HPDE6-E6E7 (cell line): Measurements from ENCODE around the gene AK4.
"Not testable (repeated sequence)": the region's sequence is repeated elsewhere in the genome, so short reads cannot be mapped to it uniquely, and the experiment has no call there.

ENCODE experiments used
- DNase-seq: peaks from one replicate; pipeline ENCODE4 v3.0.0; 2011; ENCODE audit warnings: missing footprints; ENCODE audit errors: extremely low spot score

AK4 gene

DNA sequence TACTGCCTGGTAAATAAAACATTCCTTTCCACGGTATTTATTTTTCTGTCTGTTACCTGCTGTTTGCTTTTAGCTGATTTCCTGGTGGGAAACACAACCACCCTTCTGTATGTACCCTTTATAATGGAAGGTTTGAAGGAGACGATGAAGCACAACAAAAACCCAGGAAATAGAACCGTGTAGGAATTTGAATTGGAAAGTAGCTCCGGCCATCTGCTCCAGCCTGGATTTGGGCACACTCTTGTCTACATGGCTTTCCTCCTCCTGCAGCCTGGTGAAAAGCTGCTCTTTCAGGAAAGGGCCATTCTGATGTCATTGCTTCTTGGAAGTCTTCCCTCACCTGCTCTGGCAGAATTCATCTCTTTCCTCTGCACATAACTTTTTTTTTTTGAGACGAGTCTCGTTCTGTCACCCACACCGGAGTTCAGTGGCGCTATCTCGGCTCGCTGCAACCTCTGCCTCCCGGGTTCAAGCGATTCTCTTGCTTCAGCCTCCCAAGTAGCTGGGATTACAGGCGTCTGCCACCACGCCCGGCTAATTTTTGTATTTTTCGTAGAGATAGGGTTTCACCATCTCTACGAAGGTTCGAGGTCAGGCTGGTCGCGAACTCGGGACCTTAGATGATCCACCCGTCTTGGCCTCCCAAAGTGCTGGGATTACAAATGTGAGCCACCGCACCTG, 2.7 kb downstream of the AK4 start:
- no peak for DNase-seq

DNA sequence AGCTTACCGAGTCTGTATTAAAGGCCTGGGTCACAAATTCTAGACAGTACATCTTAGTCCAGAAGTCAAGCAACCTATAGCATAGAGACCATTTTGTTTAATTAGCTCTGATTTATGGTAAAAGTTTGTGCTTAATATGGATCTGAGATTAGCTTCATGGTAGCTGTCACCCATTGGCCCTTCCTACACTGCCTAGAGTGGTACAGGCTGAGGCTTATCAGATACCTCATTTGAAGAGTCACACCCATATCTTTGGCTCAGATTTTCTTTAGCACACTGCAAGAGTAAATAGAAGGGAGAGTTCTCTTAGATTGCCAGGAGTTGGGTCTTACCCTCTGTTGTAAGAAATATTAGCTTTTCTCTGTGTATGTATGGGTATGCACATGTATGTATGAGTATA, 3.6 kb downstream of the AK4 start:
- DNase-seq = no peak

DNA sequence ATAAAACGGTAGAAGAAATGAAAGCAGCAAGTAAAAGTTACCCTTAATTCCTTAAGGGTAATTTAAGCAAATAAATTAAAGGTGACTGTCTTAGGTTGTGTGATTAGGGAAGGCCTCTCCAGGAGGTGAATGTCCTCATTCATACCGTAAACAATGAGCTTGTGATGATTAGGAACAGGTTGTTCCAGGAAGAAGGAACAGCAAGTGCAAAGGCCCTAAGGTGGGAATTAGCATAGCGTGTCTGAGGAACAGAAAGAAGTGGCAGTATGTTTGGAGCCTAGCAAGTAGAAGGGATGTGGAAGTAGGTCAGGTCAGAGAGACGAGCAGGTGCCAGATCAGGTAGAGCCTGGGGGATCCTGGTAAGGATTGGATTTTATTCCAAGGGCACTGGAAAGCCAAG, 5.6 kb downstream of the AK4 start:
- no peak for DNase-seq

DNA sequence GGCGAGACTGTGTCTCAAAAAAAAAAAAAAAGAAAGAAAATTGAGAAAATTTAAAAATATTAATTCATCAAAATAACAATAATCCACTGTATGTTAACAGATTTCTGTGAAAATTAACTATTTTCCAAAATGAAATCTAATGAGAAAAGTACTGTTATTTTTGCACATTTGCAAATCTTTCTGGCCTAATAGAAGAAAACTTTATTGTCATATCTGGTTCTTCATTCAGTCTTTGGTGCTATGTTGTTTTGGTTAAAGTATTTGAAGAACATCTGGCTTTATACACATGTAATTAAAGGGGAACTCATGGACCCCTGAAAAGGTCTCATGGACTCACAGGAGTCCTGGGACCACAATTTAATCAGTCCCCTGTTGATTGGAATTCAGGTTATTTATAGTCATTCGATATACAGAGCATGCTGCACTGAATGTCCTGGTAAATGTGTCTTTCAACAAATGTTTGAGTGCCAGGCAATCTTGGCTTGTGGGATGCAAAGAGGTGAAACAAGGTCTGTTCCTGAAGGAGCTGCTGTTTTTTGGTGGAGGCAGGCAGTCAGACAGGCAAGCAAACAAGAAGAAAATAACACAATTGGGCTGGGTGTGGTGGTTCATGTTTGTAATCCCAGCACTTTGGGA, 9.0 kb downstream of the AK4 start:
- DNase-seq = no peak

DNA sequence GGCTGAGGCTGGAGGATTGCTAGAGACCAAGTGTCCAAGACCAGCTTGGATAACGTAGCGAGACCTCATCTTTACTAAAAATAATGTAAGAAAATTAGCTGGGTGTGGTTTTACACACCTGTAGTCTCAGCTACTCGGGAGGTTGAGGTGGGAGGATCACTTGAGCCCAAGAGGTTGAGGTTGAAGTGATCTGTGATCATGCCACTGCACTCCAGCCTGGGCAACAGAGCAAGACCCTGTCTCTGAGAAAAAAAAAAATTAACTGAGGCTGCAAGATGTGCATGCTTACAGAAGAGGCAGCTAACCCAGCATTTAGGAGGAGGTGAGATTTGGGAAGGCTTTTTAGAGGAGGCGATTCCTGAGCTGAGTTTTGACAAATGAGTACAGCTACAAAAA, 9.5 kb downstream of the AK4 start:
- no peak for DNase-seq

DNA sequence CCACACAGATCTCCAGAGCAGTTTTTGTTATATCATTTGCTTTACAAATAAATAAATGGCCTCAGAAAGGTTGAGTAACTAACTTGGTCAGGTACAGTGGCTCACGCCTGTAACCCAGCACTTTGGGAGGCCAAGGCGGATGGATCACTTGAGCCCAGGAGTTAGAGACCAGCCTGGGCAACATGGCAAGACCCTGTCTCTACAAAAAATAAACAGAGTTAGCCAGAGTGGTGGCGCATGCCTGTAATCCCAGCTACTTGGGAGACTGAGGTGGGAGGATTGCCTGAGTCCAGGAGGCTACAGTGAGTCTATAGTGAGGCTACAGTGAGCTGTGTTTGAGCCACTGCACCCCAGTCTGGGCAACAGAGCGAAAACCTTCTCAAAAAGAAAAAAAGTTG, 11.3 kb downstream of the AK4 start:
- DNase-seq = not testable (repeated sequence)

DNA sequence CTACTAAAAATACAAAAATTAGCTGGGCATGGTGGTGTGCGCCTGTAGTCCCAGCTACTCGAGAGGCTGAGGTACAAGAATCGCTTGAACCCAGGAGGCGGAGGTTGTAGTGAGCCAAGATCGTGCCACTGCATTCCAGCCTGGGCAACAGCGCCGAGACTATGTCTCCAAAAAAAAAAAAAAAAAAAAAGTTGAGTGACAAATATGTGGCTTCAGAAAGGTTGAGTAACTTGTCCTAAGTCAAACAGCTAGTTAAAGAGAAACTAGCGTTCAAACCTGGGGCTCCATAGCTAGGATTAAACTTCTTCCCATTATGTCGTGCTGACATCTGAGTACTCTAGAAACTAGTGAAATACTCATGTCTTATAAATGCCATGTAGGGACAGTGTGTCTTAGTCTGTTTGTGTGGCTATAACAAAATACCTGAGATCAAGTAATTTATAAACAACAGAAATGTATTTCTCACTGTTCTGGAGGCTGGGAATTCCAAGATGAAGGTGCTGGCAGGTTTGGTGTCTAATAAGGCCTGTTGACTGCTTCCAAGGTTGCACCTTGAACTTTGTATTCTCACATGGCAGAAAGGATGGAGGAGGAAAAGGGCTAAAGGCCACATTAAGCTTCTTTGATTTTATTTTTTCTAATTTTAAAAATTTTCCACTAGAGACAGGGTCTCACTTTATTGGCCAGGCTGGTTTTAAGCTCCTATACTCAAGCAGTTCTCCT, 12.0 kb downstream of the AK4 start:
- no peak for DNase-seq

DNA sequence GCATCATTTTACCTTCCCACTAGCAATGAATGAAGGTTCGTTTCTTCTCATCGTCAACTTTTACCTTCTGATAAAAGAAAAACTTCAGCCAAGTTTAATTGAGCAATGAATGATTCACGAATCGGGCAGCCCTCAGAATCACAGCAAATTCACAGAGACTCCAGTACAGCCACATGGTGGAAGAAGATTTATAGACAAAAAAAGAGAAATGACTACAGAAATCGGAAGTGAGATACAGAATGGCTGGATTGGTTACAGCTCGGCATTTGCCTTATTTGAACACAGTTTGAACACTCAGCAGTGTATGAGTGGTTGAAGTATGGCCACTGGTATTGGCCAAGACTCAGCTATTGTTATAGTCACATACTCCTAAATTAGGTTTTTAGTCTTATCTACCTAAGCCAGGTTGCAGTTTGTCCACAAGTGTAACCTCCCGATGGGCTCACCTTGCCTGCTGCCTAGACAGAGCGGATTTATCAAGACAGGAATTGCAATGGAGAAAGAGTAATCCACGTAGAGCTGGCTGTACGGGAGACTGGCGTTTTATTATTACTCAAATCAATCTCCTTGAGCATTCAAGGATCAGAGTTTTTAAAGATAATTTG, 15.3 kb downstream of the AK4 start:
- no peak for DNase-seq

DNA sequence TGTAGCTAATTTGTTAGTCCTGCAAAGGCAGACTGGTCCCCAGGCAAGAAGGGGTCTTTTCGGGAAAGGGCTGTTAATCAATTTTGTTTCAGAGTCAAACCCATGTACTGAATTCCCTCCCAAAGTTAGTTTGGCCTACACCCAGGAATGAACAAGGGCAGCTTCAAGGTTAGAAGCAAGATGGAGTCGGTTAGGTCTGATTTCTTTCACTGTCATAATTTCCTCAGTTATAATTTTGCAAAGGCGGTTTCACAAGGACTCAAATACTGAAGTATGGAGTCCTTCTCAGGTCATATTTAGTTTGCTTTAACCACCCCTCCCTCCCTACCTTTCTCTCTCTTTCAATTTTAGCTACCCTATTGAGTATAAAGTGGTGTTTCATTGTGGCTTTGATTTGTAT, 16.1 kb downstream of the AK4 start:
- DNase-seq = not testable (repeated sequence)

DNA sequence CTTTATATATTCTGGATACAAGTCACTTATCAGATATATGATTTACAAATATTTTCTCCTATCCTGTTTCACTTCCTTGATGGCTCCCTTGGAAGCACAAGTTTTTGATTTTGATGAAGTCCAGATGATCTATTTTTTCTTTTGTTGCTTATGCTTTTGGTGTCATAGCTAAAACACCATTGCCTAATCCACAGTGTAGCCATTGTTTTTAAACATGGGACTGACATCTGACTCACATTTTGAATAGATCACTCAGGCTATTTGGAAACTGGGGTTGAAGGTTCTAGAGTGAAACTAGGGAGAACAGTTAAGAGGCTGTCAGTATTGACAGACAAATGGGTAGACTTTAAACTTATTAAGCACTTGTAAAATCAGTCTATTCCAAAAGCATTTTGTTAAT, 16.6 kb downstream of the AK4 start:
- no peak for DNase-seq

DNA sequence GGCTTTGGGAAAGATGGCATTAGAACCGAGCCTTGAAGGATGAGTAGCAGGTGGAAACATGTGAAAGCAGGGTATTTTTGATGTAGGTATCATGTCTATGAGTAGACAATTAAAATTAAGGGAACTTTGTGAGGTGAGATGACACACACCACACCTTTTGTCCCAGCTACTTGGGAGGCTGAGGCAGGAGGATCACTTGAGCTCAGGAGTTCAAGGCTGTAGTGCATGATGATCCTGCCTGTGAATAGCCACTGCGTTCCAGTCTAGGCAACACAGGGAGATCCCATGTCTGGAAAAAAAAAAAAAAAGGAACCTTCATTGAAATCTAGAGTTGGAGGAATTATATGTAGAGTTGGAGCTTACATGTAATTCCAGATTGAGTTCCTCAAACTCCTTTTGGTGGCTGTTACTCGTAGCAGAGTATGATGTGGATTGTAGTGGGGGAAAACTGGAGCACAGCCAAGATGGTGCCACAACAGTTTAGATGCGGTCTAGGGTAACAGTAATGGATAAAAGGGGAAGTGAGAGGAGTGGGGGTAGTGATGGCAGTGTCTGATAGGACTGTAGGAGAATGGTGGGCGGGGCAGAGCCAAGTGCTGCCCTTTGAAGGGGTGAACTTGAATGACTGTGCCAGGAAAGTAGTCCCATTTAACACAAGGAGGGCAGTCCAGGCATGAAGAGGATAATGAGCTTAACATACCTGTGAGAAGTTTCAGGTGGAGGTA, 17.4 kb downstream of the AK4 start:
- DNase-seq = no peak

DNA sequence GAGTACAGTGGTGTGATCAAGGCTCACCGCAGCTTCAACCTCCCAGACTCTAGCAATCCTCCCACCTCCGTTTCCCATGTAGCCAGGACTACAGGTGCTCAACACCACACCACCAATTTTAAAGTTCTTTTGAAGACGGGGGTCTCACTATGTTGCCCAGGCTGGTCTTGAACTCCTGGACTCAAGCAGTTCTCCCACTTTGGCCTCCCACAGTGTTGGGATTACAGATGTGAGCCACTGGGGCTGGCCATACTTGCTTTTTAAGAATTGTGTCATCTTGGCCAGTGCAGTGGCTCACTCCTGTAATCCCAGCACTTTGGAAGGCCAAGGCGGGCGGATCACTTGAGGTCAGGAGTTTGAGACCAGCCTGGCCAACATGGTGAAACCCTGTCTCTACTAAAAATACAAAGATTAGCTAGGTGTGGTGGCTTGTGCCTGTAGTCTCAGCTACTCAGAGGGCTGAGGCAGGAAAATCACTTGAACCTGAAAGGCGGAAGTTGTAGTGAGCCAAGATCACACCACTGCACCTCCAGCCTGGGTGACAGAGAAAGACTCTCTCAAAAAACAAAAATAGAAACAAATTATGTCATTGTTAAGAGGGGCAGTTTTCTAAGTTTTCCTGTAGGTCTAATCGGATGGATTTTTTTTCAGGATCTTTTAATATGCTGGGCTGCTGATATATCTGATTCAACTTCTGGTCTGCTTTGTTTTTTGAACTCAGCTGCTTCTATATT, 18.7 kb downstream of the AK4 start:
- DNase-seq = no peak

DNA sequence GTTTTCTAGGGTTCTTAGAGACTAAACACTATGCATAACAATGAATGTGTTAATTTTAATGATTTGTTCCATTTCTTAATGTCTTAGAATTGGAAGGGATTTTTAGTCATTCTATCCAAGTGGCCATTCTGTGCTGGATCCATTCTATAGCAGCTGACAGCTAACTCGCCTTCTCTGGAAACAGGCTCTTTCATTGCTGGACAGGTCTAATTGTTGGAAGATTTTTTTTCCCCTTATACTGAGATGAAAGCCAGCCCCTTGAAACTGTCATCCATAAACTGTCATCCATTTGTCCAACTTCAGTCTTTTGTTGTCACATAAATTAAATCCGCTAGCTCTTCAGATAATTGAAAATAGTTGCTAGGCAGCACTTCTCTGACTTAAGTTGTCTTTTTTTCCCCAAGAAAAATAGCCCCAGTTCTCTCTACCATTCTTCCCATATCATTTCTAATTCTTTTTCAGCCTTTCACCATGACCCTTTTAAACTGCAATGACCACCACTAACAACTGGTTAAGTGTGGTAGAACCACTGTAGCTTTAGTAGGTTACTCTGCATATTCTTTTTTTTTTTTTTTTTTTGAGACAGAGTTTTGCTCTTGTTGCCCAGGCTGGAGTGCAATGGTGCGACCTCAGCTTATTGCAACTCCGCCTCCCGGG, 19.7 kb downstream of the AK4 start:
- DNase-seq = no peak

DNA sequence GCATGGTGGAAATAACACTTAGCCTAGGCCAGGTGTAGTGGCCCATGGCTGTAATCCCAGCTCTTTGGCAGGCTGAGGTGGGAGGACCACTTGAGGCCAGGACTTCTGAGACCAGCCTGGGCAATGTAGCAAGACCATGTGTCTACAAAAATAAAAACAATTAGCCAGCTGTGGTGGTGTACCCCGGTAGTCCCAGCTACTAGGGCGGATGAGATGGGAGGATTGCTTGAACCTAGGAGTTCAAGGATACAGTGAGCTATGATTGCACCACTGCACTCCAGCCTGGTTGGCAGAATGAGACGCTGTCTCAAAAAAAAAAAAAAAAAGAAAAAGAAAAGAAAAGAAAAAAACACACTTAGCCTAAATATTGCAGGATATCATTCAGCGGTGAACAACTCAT, 20.9 kb downstream of the AK4 start:
- no peak for DNase-seq

DNA sequence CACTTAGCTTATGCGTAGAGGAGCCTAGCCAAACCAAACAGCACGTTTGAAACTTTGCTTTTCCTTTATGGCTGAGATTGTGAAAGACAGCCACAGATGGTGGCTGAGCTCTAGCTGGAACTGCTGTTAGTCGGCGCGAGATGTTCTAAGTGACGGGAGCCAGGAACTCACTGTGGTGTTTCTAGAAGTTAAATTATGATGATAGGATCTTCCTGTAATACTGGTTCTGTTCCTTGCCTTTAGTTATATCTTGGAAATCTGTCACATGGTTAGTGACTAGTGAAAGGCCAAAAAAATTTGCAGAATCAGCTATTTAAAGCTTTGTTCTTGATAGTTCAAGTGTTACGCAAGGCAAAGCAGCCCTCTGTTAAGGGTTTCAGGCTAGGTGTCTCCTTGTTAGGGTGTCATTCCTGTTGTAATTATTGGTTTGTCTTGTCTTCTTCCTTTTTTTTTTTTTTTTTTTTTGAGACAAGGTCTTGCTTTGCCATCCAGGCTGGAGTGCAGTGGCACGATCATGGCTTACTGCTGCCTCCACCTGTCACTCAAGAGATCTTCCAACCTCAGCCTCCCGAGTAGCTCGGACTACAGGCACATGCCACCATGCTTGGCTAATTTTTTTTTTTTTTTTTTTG, 22.6 kb downstream of the AK4 start:
- DNase-seq = no peak

DNA sequence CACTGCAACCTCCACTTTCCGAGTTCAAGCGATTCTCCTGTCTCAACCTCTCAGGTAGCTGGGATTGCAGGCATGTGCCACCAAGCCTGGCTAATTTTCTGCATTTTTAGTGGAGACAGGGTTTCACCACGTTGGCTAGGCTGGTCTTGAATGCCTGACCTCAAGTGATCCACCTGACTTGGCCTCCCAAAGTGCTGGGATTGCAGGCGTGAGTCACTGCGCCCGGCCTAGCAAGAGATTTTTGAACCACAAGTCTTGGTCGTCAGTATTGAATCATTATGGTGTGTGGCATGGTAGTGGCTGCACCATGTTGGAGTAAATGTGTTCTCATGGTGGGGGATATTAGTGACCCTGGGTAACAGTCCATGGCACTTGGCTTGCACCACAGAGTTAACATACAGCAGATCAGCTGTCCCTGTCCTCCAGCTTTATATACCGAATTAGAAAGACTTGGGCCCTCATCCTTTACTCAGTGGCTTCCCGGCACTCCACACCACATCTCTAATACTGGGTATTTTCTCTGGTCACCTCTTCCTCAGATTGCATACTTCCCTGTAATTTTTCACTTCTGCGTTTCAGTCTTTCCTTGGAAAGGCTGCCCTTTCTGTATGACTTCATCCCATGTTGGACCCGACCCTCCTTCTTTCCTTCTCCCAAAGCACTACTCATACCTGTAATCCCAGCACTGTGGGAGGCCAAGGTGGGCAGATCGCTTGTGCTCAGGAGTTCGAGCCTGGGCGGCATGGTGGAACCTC, 25.1 kb downstream of the AK4 start:
- DNase-seq = no peak

DNA sequence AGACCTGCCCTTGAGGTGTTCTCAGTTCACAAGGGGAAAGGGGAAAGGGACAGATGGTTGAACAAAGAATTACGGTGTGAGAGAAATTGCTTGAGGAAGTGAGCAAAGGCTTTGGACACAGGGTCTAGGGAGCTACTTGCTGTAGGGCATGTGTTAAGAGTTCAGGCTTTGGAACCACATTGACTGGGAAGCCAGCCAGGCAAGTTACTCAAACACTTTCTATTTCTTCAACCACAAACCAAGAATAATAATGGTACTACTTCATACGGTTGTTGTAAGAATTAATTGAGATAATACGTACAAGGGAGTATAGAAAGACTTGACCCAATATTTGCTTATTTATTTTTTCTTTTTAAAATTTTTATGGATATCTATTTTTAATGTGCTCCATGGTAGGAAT, 26.6 kb downstream of the AK4 start:
- DNase-seq = peak; percentile 78

DNA sequence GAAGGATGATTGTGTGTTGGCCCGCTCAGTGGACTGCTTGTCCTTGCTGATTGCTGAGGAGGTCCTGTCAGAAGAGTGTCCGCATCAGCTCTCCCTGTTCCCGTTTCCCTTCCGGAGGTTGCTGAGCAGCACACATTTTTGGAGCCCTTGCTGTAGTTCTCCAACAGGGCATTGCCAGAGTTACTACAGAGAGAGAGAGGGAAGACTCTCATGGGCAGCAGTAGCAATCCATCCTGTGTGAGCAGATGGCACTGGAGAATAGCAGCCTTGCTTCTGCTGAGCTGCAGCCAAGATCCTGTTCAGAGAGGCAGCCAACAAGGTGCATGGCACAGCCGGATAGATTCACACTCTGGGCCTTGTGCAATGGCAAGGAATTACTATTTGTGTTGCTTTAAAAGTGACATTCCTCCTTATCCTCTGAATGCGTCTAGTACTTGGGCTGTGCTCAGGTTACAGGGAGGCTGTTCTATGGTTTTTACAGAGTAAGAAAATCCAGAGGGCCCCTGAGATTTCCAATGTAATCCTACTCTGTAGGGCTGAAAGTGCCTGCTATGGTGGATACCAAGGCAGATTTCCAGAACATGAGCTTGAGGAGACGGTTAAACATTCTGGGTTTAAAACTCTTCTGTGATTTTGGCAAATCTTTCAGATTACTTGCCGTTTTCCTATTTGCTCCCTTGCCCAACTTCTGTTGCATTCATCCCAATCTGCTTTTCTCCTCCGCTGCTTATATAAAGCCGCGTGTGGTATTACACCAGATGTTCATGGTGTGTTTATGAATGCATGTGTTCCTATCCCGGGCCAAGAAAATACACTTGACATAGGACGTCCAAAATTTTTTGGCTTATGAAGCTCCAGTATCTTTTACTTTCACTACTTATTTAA, 27.4 kb downstream of the AK4 start:
- DNase-seq = no peak

DNA sequence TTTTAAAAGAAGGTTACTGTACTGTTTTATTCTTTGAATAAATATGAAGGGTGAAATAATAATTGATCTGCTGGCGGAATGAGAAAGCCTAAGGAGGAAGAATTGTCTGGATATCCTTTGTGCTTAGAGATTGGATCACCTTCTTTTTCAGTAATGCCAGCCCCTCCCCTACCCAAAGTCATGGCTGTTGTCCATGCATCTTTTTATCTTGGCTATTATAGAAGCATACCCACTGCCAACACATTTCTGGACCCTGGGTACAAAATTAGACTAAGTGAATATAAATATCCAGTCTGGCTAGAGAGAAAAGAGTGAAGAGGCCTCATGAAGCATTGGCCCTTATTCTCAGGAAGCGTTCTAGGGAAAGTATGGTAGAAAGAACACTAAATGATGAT, 28.1 kb downstream of the AK4 start:
- no peak for DNase-seq
